IMR-90 (cell line): ENCODE measurements around the gene ADAM12. TPM values are rescaled to one million over a fixed set of nuclear protein-coding genes. Genes with fewer than 3 reads are reported as not detected.

Experiments
- ATAC-seq: fragments of 200-7000 bp; cut with Tn5 transposase; 2 replicates; pipeline ENCODE4 v1.9.1; 2020; ENCODE audit warnings: low read depth, mild to moderate bottlenecking, moderate library complexity
- BruUV-seq: library from RNA; stranded (reverse); fragments of 400-500 nt; replicated peaks from 2 replicates; lab custom pipeline; 2021; lab: Mats Ljungman, UMichigan
- CTCF ChIA-PET: fragments of 300-600 bp; formaldehyde crosslinking; extraction: SDS; loops from one replicate; lab custom pipeline; 2021; ENCODE audit warnings: antibody characterized with exemption; lab: Yijun Ruan, JAX
- POLR2A ChIA-PET: fragments of 300-600 bp; sonication (Branson Sonifier 250); formaldehyde crosslinking; loops from one replicate; lab custom pipeline; 2022; ENCODE audit warnings: antibody characterized with exemption; ENCODE audit not compliant: unreplicated experiment; lab: Charles Lee
- DNase-seq: peaks from one replicate; pipeline ENCODE4 v3.0.0; 2013
- H2AFZ ChIP-seq: replicated peaks from 2 replicates; pipeline ENCODE3; 2013; ENCODE audit warnings: low read length, mild to moderate bottlenecking; ENCODE audit not compliant: poor library complexity
- H2AK5ac ChIP-seq: 2 replicates; pipeline ENCODE4 v1.6.1; 2013; ENCODE audit warnings: low read depth, low read length, inconsistent platforms
- H2AK9ac ChIP-seq: replicated peaks from 2 replicates; pipeline ENCODE3; 2013; ENCODE audit warnings: mild to moderate bottlenecking, low read depth, low read length, moderate library complexity; ENCODE audit not compliant: poor library complexity
- H2BK120ac ChIP-seq: 2 replicates; pipeline ENCODE4 v1.6.1; 2013; ENCODE audit warnings: low read depth, low read length, inconsistent platforms
- H2BK15ac ChIP-seq: 3 replicates; pipeline ENCODE4 v1.6.1; 2013; ENCODE audit warnings: low read depth, low read length, inconsistent platforms
- H2BK20ac ChIP-seq: 2 replicates; pipeline ENCODE4 v1.6.1; 2013; ENCODE audit warnings: low read depth, mild to moderate bottlenecking, inconsistent platforms, low read length, moderate library complexity
- H2BK5ac ChIP-seq: 2 replicates; pipeline ENCODE4 v1.6.1; 2013; ENCODE audit warnings: mild to moderate bottlenecking, low read depth, low read length, inconsistent platforms; ENCODE audit not compliant: poor library complexity, severe bottlenecking
- H3K14ac ChIP-seq: replicated peaks from 2 replicates; pipeline ENCODE4 v1.6.1; 2013; ENCODE audit warnings: low read depth, low read length, inconsistent platforms
- H3K18ac ChIP-seq: 2 replicates; pipeline ENCODE4 v1.6.1; 2013; ENCODE audit warnings: low read depth, low read length, control low read depth
- H3K23ac ChIP-seq: 2 replicates; pipeline ENCODE4 v1.6.1; 2013; ENCODE audit warnings: low read depth, low read length, inconsistent platforms
- H3K27ac ChIP-seq: 2 replicates; pipeline ENCODE4 v1.5.1; 2013; ENCODE audit warnings: mild to moderate bottlenecking, control low read depth, low read length; ENCODE audit not compliant: insufficient read depth
- H3K27me3 ChIP-seq: 2 replicates; pipeline ENCODE4 v1.6.1; 2013; ENCODE audit warnings: low read length; ENCODE audit not compliant: control insufficient read depth, insufficient read depth
- H3K36me3 ChIP-seq: 2 replicates; pipeline ENCODE4 v1.6.1; 2013; ENCODE audit warnings: low read length, mixed read lengths; ENCODE audit not compliant: control insufficient read depth, insufficient read depth
- H3K4ac ChIP-seq: 2 replicates; pipeline ENCODE4 v1.6.1; 2013; ENCODE audit warnings: low read depth, low read length, inconsistent platforms
- H3K4me1 ChIP-seq: 2 replicates; pipeline ENCODE4 v1.6.1; 2013; ENCODE audit warnings: low read length, mixed read lengths; ENCODE audit not compliant: control insufficient read depth, insufficient read depth
- H3K4me2 ChIP-seq: 2 replicates; pipeline ENCODE4 v1.6.1; 2013; ENCODE audit warnings: low read depth, mild to moderate bottlenecking, control low read depth, low read length, moderate library complexity
- H3K4me3 ChIP-seq: 2 replicates; pipeline ENCODE4 v1.5.1; 2013; ENCODE audit warnings: low read depth, mild to moderate bottlenecking, control low read depth, low read length, moderate library complexity; ENCODE audit not compliant: insufficient read depth
- H3K56ac ChIP-seq: 2 replicates; pipeline ENCODE4 v1.6.1; 2013; ENCODE audit warnings: low read length, inconsistent platforms; ENCODE audit not compliant: insufficient read depth; ENCODE audit errors: extremely low read depth
- H3K79me1 ChIP-seq, 2 experiments: 2 replicates each; pipeline ENCODE4 v1.6.1; 2013; ENCODE audit warnings: low read length in 2 of 2, inconsistent platforms in 1 of 2, low read depth in 1 of 2
- H3K9ac ChIP-seq: 2 replicates; pipeline ENCODE4 v1.6.1; 2013; ENCODE audit warnings: low read depth, low read length, control low read depth
- H3K9me1 ChIP-seq: 2 replicates; pipeline ENCODE4 v1.6.1; 2013; ENCODE audit warnings: low read length, inconsistent platforms; ENCODE audit not compliant: insufficient read depth
- H3K9me3 ChIP-seq: 2 replicates; pipeline ENCODE4 v1.6.1; 2013; ENCODE audit warnings: low read length; ENCODE audit not compliant: control insufficient read depth, insufficient read depth
- H4K20me1 ChIP-seq: 2 replicates; pipeline ENCODE4 v1.6.1; 2013; ENCODE audit warnings: low read length, inconsistent platforms; ENCODE audit not compliant: insufficient read depth
- H4K5ac ChIP-seq: 2 replicates; pipeline ENCODE4 v1.6.1; 2013; ENCODE audit warnings: mild to moderate bottlenecking, low read depth, low read length, control low read depth
- H4K8ac ChIP-seq, 2 experiments: 2 replicates each; pipeline ENCODE4 v1.6.1; 2013; ENCODE audit warnings: low read depth in 2 of 2, low read length in 2 of 2, control low read depth in 1 of 2, inconsistent platforms in 1 of 2
- H4K91ac ChIP-seq: 2 replicates; pipeline ENCODE4 v1.6.1; 2013; ENCODE audit warnings: low read depth, low read length, inconsistent platforms; ENCODE audit not compliant: insufficient read depth
- BHLHE40 ChIP-seq: fragments of 150-350 bp; IDR thresholded peaks from 2 replicates; pipeline ENCODE4 v1.6.1; 2016; ENCODE audit warnings: mild to moderate bottlenecking, low read depth, low read length
- CEBPB ChIP-seq: IDR thresholded peaks from 2 replicates; pipeline ENCODE4 v1.6.1; 2012; ENCODE audit warnings: low read depth, low read length, improper control_type of control experiment
- CHD1 ChIP-seq: IDR thresholded peaks from 2 replicates; pipeline ENCODE4 v1.6.1; 2012; ENCODE audit warnings: low read depth, low read length, improper control_type of control experiment
- FOS ChIP-seq: fragments of 150-350 bp; IDR thresholded peaks from 2 replicates; pipeline ENCODE4 v1.6.1; 2016; ENCODE audit warnings: low read depth, low read length
- MAFK ChIP-seq: IDR thresholded peaks from 2 replicates; pipeline ENCODE4 v1.6.1; 2012; ENCODE audit warnings: low read depth, low read length, improper control_type of control experiment
- MAZ ChIP-seq: IDR thresholded peaks from 2 replicates; pipeline ENCODE4 v1.6.1; 2012; ENCODE audit warnings: low read depth, mild to moderate bottlenecking, low read length, improper control_type of control experiment, moderate library complexity, borderline replicate concordance
- MXI1 ChIP-seq: IDR thresholded peaks from 2 replicates; pipeline ENCODE4 v1.6.1; 2012; ENCODE audit warnings: low read depth, mild to moderate bottlenecking, low read length, moderate library complexity, borderline replicate concordance
- NFE2L2 ChIP-seq: fragments of 150-350 bp; IDR thresholded peaks from 2 replicates; pipeline ENCODE4 v1.6.1; 2016; ENCODE audit warnings: low read depth, mild to moderate bottlenecking, low read length
- POLR2A ChIP-seq: IDR thresholded peaks from 2 replicates; pipeline ENCODE4 v1.6.1; 2012; ENCODE audit warnings: mild to moderate bottlenecking, low read depth, low read length
- RAD21 ChIP-seq: IDR thresholded peaks from 2 replicates; pipeline ENCODE4 v1.6.1; 2012; ENCODE audit warnings: low read length, improper control_type of control experiment
- RCOR1 ChIP-seq: IDR thresholded peaks from 2 replicates; pipeline ENCODE4 v1.6.1; 2012; ENCODE audit warnings: mild to moderate bottlenecking, low read length, improper control_type of control experiment; ENCODE audit not compliant: insufficient replicate concordance
- RFX5 ChIP-seq: IDR thresholded peaks from 2 replicates; pipeline ENCODE4 v1.8.0; 2012; ENCODE audit warnings: low read depth, mild to moderate bottlenecking, low read length, moderate library complexity
- SMC3 ChIP-seq: fragments of 150-350 bp; IDR thresholded peaks from 2 replicates; pipeline ENCODE4 v1.6.1; 2016; ENCODE audit warnings: low read depth, mild to moderate bottlenecking, antibody characterized with exemption, low read length, moderate library complexity
- WGBS, 2 experiments: methylation state at CpG; one replicate each; pipeline versions ENCODE4 v1.1.5 to v1.1.7; 2013; ENCODE audit warnings: missing lambda C conversion rate in 2 of 2; ENCODE audit not compliant: insufficient read length in 1 of 2; ENCODE audit errors: extremely low coverage in 2 of 2; 5-methylcytosine and 5-hydroxymethylcytosine counted together
- dilution Hi-C: fragments of 300-500 bp; cut with HindIII; formaldehyde crosslinking; loops from one replicate; pipeline ENCODE4 v1.14.3; 2018; ENCODE audit warnings: low sequenced_read_pairs; ENCODE audit not compliant: unreplicated experiment
- in situ Hi-C: fragments of 300-500 bp; cut with MboI; formaldehyde crosslinking; loops from 3 replicates; pipeline ENCODE4 v1.14.3; 2019; ENCODE audit warnings: low sequenced_read_pairs, inconsistent platforms, mixed read lengths
- intact Hi-C: fragments of 100-400 bp; cut with micrococcal nuclease; formaldehyde crosslinking; loops from 2 replicates; pipeline ENCODE4 v1.10.0; 2022
- polyA plus RNA-seq, 3 experiments: library from polyadenylated mRNA; depleted of rRNA; stranded (reverse); fragments of >200 nt; gene quantifications; 2 replicates each; pipeline ENCODE4 v1.2.3, GENCODE V29; 2012; ENCODE audit warnings: low replicate concordance in 1 of 3
- total RNA-seq: library from RNA; depleted of rRNA; stranded (reverse); fragments of >200 nt; gene quantifications from 2 replicates; pipeline ENCODE4 v1.2.3, GENCODE V29; 2012
- TF ChIP-seq, protein P1 (sequence below): fragments of 150-350 bp; IDR thresholded peaks from 2 replicates; pipeline ENCODE4 v1.6.1; 2016; ENCODE audit warnings: low read depth, mild to moderate bottlenecking, low read length, moderate library complexity, borderline replicate concordance
- TF ChIP-seq, protein P2 (sequence below): fragments of 150-350 bp; IDR thresholded peaks from 2 replicates; pipeline ENCODE4 v1.6.1; 2017; ENCODE audit warnings: mild to moderate bottlenecking, antibody characterized with exemption, low read length, low read depth
- TF ChIP-seq, protein P3 (sequence below): conservative IDR thresholded peaks from 2 replicates; pipeline ENCODE4 v1.5.1; 2012; ENCODE audit warnings: mild to moderate bottlenecking, low read depth, low read length, improper control_type of control experiment

Gene ADAM12
- total and polyA plus RNA-seq, 2 of the 4 experiments (the other 2 are of a cell fraction): 9.6 to 10.2 TPM

- Histone ChIP-seq H4K8ac (no peak overlapping the region), H3K9me3 (no peaks in the 10 kb centered on the region), H2AFZ (no peak overlapping the region), H3K4me3 (no peak overlapping the region), H3K27me3 (no peaks in the 10 kb centered on the region), H3K36me3 (no peaks in the 10 kb centered on the region), H3K27ac (no peak overlapping the region), H3K9ac (no peak overlapping the region), H3K9me1 (no peaks in the 10 kb centered on the region), H3K23ac (no peak overlapping the region), H2BK5ac (no peak overlapping the region), H2BK20ac (no peak overlapping the region), H3K4me2 (no peak overlapping the region), H3K14ac (no peak overlapping the region), H2AK9ac (no peak overlapping the region), H4K5ac (no peak overlapping the region), H3K18ac (no peak overlapping the region), H2BK120ac (no peak overlapping the region), H4K91ac (no peak overlapping the region), H3K56ac (no peak overlapping the region), H2AK5ac (no peak overlapping the region), H4K20me1 (no peaks in the 10 kb centered on the region), H3K4me1 (peaks cover 6% of the 10 kb centered on the region), H3K79me1 (no peaks in the 10 kb centered on the region), H2BK15ac (no peak overlapping the region), H3K4ac (no peak overlapping the region)
- dilution Hi-C loops: no loop called here
- ATAC-seq: no peak
- ChIA-PET CTCF (no interaction called here), POLR2A (no interaction called here)
- 100% methylated on average over 3 of the region's 7 CpGs; no CpG with 5 or more reads in 1 of the 2 experiments for whole genome bisulfite sequencing, 2 experiments
- TF ChIP-seq, protein P1, sequence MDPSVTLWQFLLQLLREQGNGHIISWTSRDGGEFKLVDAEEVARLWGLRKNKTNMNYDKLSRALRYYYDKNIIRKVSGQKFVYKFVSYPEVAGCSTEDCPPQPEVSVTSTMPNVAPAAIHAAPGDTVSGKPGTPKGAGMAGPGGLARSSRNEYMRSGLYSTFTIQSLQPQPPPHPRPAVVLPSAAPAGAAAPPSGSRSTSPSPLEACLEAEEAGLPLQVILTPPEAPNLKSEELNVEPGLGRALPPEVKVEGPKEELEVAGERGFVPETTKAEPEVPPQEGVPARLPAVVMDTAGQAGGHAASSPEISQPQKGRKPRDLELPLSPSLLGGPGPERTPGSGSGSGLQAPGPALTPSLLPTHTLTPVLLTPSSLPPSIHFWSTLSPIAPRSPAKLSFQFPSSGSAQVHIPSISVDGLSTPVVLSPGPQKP: no peak
- TF ChIP-seq, protein P2, sequence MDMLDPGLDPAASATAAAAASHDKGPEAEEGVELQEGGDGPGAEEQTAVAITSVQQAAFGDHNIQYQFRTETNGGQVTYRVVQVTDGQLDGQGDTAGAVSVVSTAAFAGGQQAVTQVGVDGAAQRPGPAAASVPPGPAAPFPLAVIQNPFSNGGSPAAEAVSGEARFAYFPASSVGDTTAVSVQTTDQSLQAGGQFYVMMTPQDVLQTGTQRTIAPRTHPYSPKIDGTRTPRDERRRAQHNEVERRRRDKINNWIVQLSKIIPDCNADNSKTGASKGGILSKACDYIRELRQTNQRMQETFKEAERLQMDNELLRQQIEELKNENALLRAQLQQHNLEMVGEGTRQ: no peak
- TF ChIP-seq CHD1 (no peak), RCOR1 (no peak), POLR2A (no peak), BHLHE40 (no peak), MAZ (no peak), SMC3 (no peak), RFX5 (no peak), CEBPB (no peak), MXI1 (no peak), NFE2L2 (no peak), FOS (no peak), RAD21 (no peak), MAFK (no peak)
- TF ChIP-seq, protein P3, sequence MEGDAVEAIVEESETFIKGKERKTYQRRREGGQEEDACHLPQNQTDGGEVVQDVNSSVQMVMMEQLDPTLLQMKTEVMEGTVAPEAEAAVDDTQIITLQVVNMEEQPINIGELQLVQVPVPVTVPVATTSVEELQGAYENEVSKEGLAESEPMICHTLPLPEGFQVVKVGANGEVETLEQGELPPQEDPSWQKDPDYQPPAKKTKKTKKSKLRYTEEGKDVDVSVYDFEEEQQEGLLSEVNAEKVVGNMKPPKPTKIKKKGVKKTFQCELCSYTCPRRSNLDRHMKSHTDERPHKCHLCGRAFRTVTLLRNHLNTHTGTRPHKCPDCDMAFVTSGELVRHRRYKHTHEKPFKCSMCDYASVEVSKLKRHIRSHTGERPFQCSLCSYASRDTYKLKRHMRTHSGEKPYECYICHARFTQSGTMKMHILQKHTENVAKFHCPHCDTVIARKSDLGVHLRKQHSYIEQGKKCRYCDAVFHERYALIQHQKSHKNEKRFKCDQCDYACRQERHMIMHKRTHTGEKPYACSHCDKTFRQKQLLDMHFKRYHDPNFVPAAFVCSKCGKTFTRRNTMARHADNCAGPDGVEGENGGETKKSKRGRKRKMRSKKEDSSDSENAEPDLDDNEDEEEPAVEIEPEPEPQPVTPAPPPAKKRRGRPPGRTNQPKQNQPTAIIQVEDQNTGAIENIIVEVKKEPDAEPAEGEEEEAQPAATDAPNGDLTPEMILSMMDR: no peak
- intact Hi-C loops: no loop called here
- no TSS peak for BruUV-seq
- in situ Hi-C loops: no loop called here
- DNase-seq: no peak
These were observed 208.6 kb downstream of the ADAM12 start for GRCh38 chr10:126179637-126180036.
